ENCODE data around the gene MAPKAPK3. TPM values are rescaled to one million over a fixed set of nuclear protein-coding genes. Genes with fewer than 3 reads are reported as not detected.

MAPKAPK3 gene
- total RNA-seq, 4 donors from 2014 or later: 25.4 to 54.6 (median 41.0) TPM

DNA sequence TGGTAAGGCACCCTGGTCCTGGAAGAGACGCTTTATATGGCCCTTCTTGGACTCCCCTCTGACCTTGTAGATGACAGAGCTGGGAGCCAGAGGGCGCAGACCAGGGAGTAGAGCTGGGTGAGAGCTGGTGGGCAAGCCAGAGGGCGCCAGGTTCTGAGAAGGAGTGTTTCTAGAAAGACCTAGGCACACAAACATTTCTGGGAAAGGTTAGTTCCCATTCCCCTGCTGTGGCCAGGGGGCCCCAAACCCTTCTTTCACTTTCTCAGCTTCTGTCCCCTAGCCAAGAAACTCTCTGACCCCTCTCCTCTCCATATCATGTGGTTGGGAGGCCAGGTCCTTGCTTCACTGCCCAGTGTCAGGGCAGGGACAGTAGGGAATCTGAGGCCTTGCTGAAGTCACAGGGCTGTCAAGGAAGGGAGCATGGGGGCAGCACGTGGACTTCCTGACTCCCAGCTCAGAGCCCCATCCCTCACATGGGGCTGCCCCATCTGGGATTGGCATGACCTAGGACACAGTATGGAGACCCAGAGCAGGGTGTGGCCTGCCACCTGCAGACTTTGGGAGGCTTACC lies 44.1 kb upstream of the MAPKAPK3 start:
- ATAC-seq (ENCODE audit: low FRiP score) (no peak), DNase-seq (ENCODE audit: low spot score) (no peak)
- no peak for TF ChIP-seq CTCF (IDR thresholded peaks at IDR 0.05)

- ATAC-seq (ENCODE audit: low FRiP score) (no peak), DNase-seq (ENCODE audit: low spot score) (no peak)
These were observed 43.1 kb upstream of the MAPKAPK3 start for GRCh38 chr3:50573566-50574443.

GRCh38 chr3:50574444-50574831 lies 42.5 kb upstream of the MAPKAPK3 start:
- DNase-seq (ENCODE audit: low spot score) (no peak), ATAC-seq (ENCODE audit: low FRiP score) (no peak)
- no peak for TF ChIP-seq CTCF (IDR thresholded peaks at IDR 0.05)

More at GRCh38 chr3:50573566-50574443, 43.1 kb upstream of the MAPKAPK3 start:
- no peak for TF ChIP-seq CTCF (IDR thresholded peaks at IDR 0.05)

DNA sequence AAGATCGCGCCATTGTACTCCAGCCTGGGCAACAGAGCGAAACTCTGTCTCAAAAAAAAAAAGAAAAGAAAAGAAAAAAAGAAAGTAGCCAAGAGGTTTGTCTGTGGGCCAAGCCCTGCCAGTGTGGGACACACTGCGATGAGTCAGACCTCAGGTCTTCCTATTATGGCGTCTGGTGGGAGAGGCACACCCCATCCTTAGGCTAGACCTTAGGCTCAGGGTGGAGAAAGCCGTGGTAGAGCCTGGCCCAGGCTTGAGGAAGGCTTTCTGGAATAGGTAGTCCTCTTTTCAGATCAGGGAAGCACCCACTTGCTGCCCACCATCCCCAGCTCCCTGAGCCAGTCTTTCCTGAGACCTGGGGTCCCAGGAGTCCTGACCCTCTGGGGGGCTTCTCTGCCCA lies 41.6 kb upstream of the MAPKAPK3 start:
- no peak for TF ChIP-seq CTCF (IDR thresholded peaks at IDR 0.05)
- ATAC-seq (ENCODE audit: low FRiP score) (no peak), DNase-seq (ENCODE audit: low spot score) (no peak)

GRCh38 chr3:50577348-50577747 lies 39.6 kb upstream of the MAPKAPK3 start:
- TF ChIP-seq CTCF (IDR thresholded peaks at IDR 0.05): no peak
- no peak for DNase-seq (ENCODE audit: low spot score)
- ATAC-seq (ENCODE audit: low FRiP score): no peak

GRCh38 chr3:50580683-50581458 lies 36.1 kb upstream of the MAPKAPK3 start:
- DNase-seq (ENCODE audit: low spot score) (no peak), ATAC-seq (ENCODE audit: low FRiP score) (no peak)
- no peak for TF ChIP-seq CTCF (IDR thresholded peaks at IDR 0.05)
